GM18499 (cell line): Measurements from ENCODE around the gene LRRC27.

ENCODE experiments used
- ATAC-seq: cut with Tn5 transposase; IDR thresholded peaks from one replicate; pipeline ENCODE4 v1.9.1; 2021; ENCODE audit warnings: moderate number of reproducible peaks; ENCODE audit not compliant: insufficient read depth, unreplicated experiment

The LRRC27 gene

GRCh38 chr10:132420469-132420980, 88.5 kb downstream of the LRRC27 start:
- no peak for ATAC-seq

DNA sequence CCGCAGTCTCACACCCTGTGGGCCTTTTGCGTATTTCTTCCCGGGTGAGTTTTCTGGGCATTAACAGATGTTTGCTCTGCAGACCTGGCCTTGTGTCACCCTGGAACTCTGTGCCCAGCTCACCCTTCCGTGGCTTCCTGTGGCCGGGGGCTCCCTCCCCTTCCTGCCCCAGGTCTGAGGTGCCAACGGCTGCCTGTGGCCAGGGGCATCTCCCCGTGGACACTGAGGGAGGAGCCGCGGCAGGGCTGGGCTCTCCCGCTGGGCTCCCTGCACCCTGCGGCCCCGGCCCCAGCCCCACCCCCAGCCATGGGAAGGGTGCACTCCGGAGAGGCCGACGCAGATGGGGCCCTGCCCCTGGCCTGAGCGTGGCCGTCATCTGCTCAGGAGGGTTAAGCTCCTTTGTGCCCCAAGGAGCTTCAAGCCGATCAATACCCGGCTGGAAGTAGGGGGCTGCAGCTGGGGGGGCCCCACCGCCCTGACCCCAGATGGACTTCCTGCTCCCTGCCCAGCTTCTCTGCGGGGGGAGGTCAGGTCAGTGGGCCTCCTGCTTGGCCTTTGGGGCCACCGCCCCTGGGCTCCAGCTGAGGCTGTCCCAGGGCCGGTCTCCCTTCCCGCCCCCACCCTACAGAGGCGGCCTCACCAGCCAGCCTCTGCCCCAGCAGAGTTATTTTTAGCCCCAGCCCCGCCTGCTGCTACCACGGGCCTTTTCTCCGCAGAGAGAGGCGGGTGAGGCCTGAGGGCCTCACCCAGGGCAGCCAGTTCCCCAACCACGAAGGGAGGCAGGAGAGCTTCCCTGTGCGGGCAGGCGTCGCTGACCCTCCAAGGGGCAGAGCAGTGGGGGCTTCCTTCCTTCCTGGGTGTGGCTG, 89.2 kb downstream of the LRRC27 start:
- no peak for ATAC-seq

GRCh38 chr10:132421847-132422751, 90.1 kb downstream of the LRRC27 start:
- ATAC-seq: no peak

- ATAC-seq: no peak
Observed at GRCh38 chr10:132422903-132423825, 91.2 kb downstream of the LRRC27 start.

DNA sequence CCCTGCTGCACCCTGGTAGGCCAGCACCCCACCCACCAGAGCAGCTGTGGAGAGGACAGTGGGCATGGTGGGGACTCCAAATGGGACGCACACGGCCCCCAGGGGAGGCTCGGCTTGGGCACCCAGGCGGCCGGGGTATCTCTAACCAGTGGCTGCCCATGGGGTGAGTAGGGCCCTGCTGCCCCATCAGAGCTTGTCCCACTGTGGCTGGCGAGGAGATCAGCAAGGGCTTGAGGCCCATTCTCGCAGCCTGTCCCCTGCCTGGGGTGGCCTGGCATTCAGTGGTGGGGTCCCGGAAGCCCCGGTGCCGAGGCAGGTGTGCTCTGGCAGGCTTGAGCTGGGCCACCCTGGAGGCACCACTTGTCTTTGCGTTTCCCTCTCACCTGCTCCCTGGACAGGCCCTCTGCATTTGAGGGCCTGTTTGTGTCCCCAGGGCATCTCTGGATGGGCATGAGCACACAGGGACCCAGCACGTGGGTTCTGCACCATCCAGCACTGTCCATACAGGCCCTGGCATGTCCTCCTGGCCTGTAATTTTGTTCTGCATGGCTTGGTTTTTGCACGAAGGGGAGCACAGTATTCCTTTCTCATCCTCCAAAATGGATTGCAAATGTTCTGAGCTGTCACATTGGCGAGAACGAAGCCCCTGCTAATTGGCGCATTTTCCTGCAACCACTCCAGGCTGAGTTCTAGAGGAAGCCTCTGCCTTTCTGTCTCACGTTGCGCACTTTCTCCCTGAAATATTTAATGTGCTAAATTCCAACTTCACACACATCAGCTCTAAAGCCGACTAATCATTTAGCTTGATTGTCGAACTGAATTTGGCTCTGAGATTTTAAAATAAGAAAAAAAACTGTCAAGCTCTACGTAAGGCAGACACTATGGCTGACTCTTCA, 92.2 kb downstream of the LRRC27 start:
- ATAC-seq: no peak

GRCh38 chr10:132425029-132425756, 93.2 kb downstream of the LRRC27 start:
- ATAC-seq: no peak

- ATAC-seq: no peak
Observed at GRCh38 chr10:132425757-132426155, 93.8 kb downstream of the LRRC27 start.

DNA sequence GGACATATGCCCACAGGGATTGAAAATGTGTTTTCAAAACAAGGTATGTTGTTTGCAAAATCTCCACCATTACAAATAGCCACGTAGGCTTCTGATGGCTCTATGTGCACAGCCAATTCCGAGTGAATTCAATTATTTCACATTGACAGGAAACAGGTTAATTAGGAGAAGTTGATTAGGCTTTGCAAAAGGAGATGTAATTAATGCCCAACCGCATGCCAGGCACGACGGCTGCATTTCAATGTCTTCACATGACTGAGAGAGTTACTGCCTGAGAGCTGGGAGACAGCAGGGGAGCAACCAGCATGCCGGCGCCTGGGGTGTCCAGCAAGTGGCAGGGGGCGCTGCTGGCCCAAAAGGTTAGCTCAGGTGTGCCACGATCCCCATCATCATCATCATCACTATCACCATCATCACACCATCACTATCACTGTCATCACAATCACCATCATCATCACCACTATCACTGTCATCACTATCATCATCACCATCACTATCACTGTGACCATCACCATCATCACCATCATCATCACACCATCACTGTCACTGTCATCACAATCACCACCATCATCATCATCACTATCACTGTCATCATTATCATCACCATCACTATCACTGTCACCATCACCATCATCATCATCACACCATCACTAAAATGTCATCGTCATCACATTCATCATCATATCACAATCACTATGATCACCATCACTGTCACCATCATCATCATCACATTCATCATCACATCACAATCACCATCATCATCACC, 95.2 kb downstream of the LRRC27 start:
- ATAC-seq: no peak

DNA sequence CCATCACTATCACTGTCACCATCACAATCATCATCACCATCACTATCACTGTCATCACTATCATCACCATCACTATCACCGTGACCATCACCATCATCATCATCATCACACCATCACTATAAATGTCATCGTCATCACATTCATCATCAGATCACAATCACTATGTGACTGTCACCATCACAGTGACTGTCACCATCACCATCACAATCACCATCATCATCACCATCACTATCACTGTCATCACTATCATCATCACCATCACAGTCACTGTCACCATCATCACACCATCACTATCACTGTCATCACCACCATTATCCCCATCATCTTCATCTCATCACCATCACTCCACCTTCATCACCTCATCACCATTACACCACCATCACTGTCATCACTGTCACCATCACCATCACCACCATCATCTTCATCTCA, 96.0 kb downstream of the LRRC27 start:
- no peak for ATAC-seq

- ATAC-seq: no peak
Observed at GRCh38 chr10:132428486-132428995, 96.5 kb downstream of the LRRC27 start.
